NK-92 (cell line): Measurements from ENCODE around the gene STUB1.

Source experiments
- DNase-seq: peaks from one replicate; lab custom pipeline; 2025; ENCODE audit not compliant: unreplicated experiment; lab: John Stamatoyannopoulos, UW

Gene STUB1

DNA sequence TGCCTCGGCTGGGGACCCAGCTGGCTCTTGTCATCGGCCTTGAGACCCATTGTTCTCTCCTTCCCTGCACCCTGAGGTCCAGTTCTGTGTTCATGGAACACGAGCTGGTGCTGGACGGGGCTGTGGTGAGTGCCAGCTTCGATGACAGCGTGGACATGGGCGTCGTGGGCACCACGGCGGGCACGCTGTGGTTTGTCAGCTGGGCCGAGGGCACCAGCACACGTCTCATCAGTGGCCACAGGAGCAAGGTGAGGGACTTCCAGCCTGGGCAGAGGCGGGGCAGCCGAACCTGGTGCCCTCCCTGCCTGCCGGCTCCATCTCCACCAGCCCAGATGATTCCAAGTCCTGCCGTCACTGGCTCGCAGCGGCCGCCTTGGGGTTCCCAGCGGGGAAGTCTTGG, 17.6 kb upstream of the STUB1 start:
- no peak for DNase-seq

DNA sequence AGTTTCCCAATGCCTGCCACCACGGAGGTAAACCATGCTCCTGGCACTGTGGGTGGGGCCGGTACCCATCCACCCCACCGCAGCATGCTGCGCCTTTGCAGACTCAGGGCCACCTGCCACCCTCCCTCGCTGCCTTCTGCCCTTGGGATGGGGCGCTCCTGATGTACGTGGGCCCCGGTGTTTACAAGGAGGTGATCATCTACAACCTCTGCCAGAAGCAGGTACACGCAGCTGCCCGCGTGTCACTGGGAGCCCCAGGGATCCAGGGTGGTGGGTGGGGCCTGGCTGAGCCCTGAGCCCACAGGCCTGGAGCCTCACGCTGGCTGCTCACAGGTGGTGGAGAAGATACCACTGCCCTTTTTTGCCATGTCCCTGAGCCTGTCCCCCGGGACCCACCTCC, 13.6 kb upstream of the STUB1 start:
- no peak for DNase-seq

- no peak for DNase-seq
These were observed 13.0 kb upstream of the STUB1 start for GRCh38 chr16:667113-667779.

DNA sequence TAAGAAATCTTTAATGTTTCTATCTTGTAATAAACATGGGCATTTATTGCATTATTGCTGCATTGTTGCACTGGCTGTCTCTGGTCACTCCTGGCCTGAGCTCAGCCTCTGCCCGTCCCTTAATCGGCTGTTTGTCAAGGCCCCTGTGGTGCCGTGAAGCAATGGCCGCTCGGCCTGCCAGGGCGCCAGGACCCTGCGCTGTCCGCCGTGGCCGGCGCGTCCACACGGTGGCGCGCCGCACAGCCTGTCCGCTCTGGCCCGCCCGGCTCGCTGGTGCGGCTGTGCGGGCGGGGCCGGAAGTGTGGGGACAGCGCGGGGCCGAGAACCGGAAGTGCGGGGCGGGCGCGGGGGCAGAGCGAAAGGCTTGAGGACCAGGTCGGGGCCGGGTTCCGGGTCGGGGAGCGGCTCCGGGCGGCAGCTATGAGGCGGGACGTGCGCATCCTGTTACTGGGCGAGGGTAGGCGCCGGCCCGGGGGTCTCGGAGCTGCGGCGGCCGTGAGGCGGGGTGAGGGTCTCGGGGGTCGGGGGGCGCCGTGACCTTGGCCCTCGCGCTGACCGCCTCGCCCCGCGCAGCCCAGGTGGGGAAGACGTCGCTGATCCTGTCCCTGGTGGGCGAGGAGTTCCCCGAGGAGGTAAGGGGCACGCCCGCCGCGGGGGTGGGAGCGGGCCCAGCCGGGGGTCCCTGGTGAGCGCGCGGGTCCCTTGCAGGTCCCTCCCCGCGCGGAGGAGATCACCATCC, 12.3 kb upstream of the STUB1 start, which contains the start of gene RHOT2:
RHOT2 (plus strand) TSS at position 353 of the 739 bp plus-strand sequence; CDS start at position 421, 68 bp downstream.
- DNase-seq, result no peak

- DNase-seq, result no peak
These were observed 11.6 kb upstream of the STUB1 start for GRCh38 chr16:668519-669171.

DNA sequence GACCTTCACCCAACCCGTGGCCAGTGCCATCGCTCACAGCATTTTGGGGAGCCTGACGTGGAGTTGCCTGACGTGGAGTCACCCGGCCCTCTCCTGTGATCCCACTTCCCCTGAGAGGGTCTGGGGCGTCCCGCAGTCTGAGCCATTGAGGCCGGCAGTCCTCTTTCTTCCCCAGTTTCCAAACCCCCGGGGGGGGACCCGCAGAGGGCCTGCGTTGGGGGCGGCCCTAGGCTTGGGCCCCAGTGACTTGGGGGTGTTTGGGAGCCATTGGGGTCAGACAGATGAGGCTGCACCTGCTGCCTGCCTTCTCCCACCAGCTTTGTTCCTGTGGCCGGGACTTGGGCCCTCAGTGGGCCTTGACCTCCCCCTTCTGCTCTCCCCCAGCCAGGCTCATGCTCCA, 10.5 kb upstream of the STUB1 start:
- no peak for DNase-seq

GRCh38 chr16:670485-671352, 9.5 kb upstream of the STUB1 start:
- DNase-seq, result no peak

DNA sequence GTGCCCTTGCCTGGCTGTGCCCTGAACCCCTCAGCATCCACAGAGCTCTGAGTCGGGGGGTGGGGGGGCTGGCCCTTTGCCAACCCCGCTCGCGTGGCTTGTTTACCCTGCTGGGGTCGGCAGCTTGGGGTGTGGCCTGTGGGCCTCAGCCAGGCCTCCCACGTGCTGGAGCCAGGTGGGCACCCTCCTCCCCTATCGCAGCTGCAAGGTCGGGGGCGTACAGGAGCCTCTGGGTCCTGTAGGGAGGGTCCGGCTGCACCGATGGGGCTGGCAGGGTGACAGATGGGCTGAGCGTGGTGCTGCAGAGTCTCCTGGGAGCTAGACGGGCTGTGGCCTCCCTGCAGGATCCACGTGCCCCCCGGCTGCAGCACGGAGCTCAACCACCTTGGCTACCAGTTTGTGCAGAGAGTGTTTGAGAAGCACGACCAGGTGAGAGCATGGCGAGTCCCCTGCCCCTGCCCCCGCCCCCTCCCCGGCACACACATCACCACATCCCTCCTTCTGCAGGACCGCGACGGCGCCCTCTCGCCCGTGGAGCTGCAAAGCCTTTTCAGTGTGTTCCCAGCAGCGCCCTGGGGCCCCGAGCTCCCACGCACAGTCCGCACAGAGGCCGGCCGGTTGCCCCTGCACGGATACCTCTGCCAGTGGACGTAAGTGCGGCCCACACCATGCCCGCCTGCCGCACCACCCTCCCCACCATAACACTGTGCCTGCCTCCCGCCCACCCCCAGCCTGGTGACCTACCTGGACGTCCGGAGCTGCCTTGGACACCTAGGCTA, 8.7 kb upstream of the STUB1 start:
- no peak for DNase-seq

- DNase-seq, result no peak
These were observed 7.8 kb upstream of the STUB1 start for GRCh38 chr16:672371-672770.

- DNase-seq, result no peak
These were observed 7.4 kb upstream of the STUB1 start for GRCh38 chr16:672851-673250.

GRCh38 chr16:673399-673991, 6.7 kb upstream of the STUB1 start:
- DNase-seq, result no peak

DNA sequence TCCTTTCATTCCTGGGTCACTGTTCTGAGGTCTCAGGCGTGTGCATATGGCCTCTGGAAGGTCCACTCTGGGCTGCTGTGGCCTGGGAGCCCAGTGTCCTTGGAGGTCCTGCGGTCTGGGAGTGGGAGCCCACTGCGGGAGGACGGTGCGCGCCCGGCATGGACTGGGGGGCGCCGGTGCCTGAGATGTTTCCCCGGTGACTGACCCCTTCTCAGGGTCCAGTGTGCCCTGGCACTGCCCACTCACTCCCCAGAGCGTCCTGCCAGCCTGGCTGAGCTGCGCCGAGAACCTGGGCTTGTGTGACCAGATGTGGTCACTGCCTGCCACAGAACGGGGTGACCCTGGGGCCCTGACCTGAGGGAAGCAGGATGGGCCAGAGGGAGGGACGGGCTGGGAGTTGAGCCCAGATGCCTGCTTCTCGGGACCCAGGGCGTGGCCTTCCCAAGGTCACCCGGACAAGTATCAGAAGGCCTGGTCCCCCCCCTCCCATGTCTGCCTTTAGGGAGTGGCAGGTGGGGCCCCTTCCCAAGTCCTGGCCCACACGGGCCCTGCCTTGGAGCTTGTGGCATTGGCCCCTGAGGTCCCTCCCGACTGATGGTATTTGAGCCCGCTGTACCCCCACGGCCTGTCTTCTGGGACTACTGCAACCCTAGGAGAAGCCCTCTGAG, 5.9 kb upstream of the STUB1 start:
- DNase-seq, result no peak

DNA sequence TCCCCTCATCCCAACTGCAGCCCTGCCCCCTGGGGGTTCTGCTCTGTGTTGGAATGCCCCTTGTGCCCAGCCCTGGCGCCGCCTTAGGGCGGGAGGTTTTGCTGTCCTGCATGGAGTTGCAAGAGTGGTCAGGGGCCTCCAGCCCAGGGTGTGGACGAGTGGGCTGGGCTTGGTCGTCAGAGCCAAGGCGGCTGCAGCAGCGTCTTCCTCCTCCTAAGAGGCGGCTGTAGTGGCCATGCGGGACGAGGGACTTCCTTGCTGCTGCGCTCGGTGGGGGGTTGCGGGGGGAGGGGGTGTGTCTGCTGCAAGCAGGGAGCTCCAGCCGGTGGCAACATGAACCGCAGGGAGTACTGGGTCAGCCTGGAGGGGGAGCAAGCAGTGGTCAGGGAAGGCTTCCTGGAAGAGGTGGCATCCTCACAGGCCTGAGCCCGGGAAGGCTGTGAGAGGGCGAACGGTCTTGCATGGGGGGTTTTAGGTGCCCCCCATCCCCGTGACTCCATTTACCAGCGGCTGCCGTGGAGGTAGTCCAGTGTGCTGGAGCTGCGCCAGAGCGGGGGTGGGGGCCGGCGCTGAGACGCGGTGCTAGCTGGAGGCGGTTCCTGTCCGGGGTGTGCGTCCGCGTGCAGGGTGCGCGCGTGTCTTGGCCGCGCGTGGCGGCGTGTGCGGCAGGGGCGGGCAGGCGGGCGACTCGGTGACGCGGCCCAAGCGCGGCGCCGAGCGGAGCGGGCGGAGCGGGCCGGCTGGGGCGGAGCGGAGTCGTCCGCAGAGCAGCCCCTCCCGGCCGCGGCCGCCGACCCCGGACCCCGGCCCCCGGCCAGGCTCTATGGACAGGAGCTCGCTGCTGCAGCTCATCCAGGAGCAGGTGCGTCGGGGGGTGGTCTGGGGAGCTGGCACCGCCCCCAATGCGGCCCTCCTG, 5.0 kb upstream of the STUB1 start, which contains the start of gene RHBDL1:
RHBDL1 (plus strand) TSS at position 704 of the 916 bp plus-strand sequence; CDS start at position 824, 120 bp downstream.
- DNase-seq, result no peak

GRCh38 chr16:675884-676564, 4.2 kb upstream of the STUB1 start:
- DNase-seq, result no peak

GRCh38 chr16:676565-676902, 3.7 kb upstream of the STUB1 start:
- no peak for DNase-seq

DNA sequence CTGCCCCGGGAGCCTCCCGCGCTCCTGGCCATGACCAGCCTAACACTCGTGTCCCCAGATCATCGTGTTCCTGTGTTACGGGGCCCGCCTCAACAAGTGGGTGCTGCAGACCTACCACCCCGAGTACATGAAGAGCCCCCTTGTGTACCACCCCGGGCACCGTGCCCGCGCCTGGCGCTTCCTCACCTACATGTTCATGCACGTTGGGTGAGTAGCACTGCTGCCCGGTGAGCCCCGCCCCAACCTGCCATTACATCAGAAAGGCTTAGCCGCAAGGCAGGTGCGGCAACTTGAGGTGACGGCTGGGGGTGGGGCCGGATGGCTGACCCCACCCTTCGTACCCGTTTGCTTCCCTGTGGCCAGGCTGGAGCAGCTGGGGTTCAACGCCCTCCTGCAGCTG, 3.3 kb upstream of the STUB1 start:
- DNase-seq, result no peak

DNA sequence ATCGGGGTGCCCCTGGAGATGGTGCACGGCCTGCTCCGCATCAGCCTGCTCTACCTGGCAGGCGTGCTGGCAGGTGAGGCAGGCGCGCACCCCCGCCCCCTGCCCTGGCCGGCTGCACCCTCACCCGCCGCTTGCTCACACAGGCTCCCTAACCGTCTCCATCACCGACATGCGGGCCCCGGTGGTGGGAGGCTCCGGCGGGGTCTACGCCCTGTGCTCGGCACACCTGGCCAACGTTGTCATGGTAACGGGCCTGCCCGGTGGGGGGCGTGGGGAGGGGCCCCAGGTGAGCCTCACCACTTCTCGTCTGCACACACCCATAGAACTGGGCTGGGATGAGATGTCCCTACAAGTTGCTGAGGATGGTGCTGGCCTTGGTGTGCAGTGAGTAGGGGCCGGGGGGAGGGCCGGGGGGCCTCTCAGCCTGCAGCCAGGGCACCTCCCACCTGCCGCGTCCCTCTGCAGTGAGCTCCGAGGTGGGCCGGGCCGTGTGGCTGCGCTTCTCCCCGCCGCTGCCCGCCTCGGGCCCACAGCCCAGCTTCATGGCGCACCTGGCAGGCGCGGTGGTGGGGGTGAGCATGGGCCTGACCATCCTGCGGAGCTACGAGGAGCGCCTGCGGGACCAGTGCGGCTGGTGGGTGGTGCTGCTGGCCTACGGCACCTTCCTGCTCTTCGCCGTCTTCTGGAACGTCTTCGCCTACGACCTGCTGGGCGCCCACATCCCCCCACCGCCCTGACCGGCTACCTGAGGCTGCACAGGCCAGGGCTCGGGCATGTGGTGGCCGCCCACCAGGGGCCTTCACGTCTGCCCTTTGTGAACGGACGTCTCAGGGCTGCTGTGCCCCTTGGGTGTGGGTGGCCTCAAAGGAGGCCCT, 2.7 kb upstream of the STUB1 start:
- DNase-seq, result no peak
